H9 (cell line): ENCODE data around the gene MASP2. TPM values are rescaled to one million over a fixed set of nuclear protein-coding genes. Genes with fewer than 3 reads are reported as not detected.

Experiments used
- DNase-seq: peaks from one replicate; pipeline ENCODE4 v3.0.0-alpha.2; 2017
- H2AFZ ChIP-seq: one replicate; pipeline ENCODE4 v1.6.1; 2013; ENCODE audit warnings: mild to moderate bottlenecking, low read length, control low read depth, moderate library complexity
- H2AK5ac ChIP-seq: 2 replicates; pipeline ENCODE4 v1.6.1; 2013; ENCODE audit warnings: low read length, control low read depth, mixed read lengths; ENCODE audit not compliant: insufficient read length
- H2BK120ac ChIP-seq: one replicate; pipeline ENCODE4 v1.6.1; 2013; ENCODE audit warnings: low read depth, mild to moderate bottlenecking, low read length, control low read depth, inconsistent platforms; ENCODE audit not compliant: poor library complexity, severe bottlenecking
- H2BK12ac ChIP-seq: 2 replicates; pipeline ENCODE4 v1.6.1; 2013; ENCODE audit warnings: low read length, control low read depth, mixed read lengths, low read depth; ENCODE audit not compliant: insufficient read length
- H2BK15ac ChIP-seq: 2 replicates; pipeline ENCODE4 v1.6.1; 2013; ENCODE audit warnings: low read depth, low read length, control low read depth
- H2BK20ac ChIP-seq: one replicate; pipeline ENCODE4 v1.6.1; 2013; ENCODE audit warnings: low read depth, mild to moderate bottlenecking, low read length, control low read depth, inconsistent platforms; ENCODE audit not compliant: poor library complexity, severe bottlenecking
- H2BK5ac ChIP-seq: 2 replicates; pipeline ENCODE4 v1.6.1; 2013; ENCODE audit warnings: low read length, control low read depth, mixed read lengths; ENCODE audit not compliant: insufficient read length
- H3K14ac ChIP-seq: 2 replicates; pipeline ENCODE4 v1.6.1; 2013; ENCODE audit warnings: low read length, control low read depth; ENCODE audit not compliant: insufficient read depth
- H3K18ac ChIP-seq: 2 replicates; pipeline ENCODE4 v1.6.1; 2013; ENCODE audit warnings: low read depth, mild to moderate bottlenecking, mixed read lengths, low read length, control low read depth; ENCODE audit not compliant: insufficient read length
- H3K23ac ChIP-seq: 2 replicates; pipeline ENCODE4 v1.6.1; 2013; ENCODE audit warnings: low read length, control low read depth, mixed read lengths, low read depth; ENCODE audit not compliant: insufficient read length
- H3K23me2 ChIP-seq: 2 replicates; pipeline ENCODE4 v1.6.1; 2013; ENCODE audit warnings: low read depth, mild to moderate bottlenecking, mixed read lengths, low read length, control low read depth; ENCODE audit not compliant: insufficient read length, poor library complexity, severe bottlenecking
- H3K27ac ChIP-seq: 2 replicates; pipeline ENCODE4 v1.5.1; 2013; ENCODE audit warnings: low read length, control low read depth, mixed read lengths, low read depth; ENCODE audit not compliant: insufficient read length
- H3K27me3 ChIP-seq: 2 replicates; pipeline ENCODE4 v1.6.1; 2013; ENCODE audit warnings: low read length, control low read depth, inconsistent platforms; ENCODE audit not compliant: insufficient read depth
- H3K4ac ChIP-seq: 2 replicates; pipeline ENCODE4 v1.6.1; 2013; ENCODE audit warnings: low read depth, mild to moderate bottlenecking, control low read depth, inconsistent platforms, low read length, moderate library complexity
- H3K4me1 ChIP-seq: 2 replicates; pipeline ENCODE4 v1.6.1; 2013; ENCODE audit warnings: low read length, control low read depth, inconsistent platforms; ENCODE audit not compliant: insufficient read depth
- H3K4me2 ChIP-seq: 2 replicates; pipeline ENCODE4 v1.6.1; 2013; ENCODE audit warnings: low read length, control low read depth, mixed read lengths; ENCODE audit not compliant: insufficient read length, insufficient read depth
- H3K56ac ChIP-seq: 2 replicates; pipeline ENCODE4 v1.6.1; 2013; ENCODE audit warnings: low read depth, mild to moderate bottlenecking, mixed read lengths, low read length, control low read depth; ENCODE audit not compliant: insufficient read length
- H3K79me1 ChIP-seq: 2 replicates; pipeline ENCODE4 v1.6.1; 2013; ENCODE audit warnings: low read depth, mild to moderate bottlenecking, moderate library complexity, low read length, control low read depth, inconsistent platforms; ENCODE audit not compliant: insufficient read depth, poor library complexity, severe bottlenecking
- H3K79me2 ChIP-seq: 2 replicates; pipeline ENCODE4 v1.6.1; 2013; ENCODE audit warnings: low read length, control low read depth, inconsistent platforms; ENCODE audit not compliant: insufficient read depth
- H3K9ac ChIP-seq: 2 replicates; pipeline ENCODE4 v1.6.1; 2013; ENCODE audit warnings: low read length, control low read depth, mixed read lengths; ENCODE audit not compliant: insufficient read length; ENCODE audit errors: extremely low read depth
- H3K9me3 ChIP-seq: one replicate; pipeline ENCODE4 v1.6.1; 2013; ENCODE audit warnings: low read depth, low read length, inconsistent platforms; ENCODE audit not compliant: control insufficient read depth
- H3T11ph ChIP-seq: one replicate; pipeline ENCODE4 v1.6.1; 2013; ENCODE audit warnings: mild to moderate bottlenecking, low read length, control low read depth, inconsistent platforms
- H4K20me1 ChIP-seq: one replicate; pipeline ENCODE4 v1.6.1; 2013; ENCODE audit not compliant: control insufficient read depth, insufficient read length, insufficient read depth
- H4K5ac ChIP-seq: 2 replicates; pipeline ENCODE4 v1.6.1; 2013; ENCODE audit warnings: low read depth, mild to moderate bottlenecking, mixed read lengths, low read length, control low read depth; ENCODE audit not compliant: insufficient read length
- H4K8ac ChIP-seq: replicated peaks from 2 replicates; pipeline ENCODE4 v1.6.1; 2013; ENCODE audit warnings: low read length, control low read depth, mixed read lengths, low read depth; ENCODE audit not compliant: insufficient read length
- H4K91ac ChIP-seq: 2 replicates; pipeline ENCODE4 v1.6.1; 2013; ENCODE audit warnings: low read depth, mild to moderate bottlenecking, moderate library complexity, mixed read lengths, low read length, control low read depth; ENCODE audit not compliant: insufficient read length
- H3K27ac Mint-ChIP-seq, 3 experiments: 2 replicates in 2 of 3; 3 replicates in 1 of 3; pipeline ENCODE4 v1.8.0; 2020 to 2021; ENCODE audit warnings: mixed read lengths in 3 of 3, mild to moderate bottlenecking in 1 of 3, moderate library complexity in 1 of 3
- H3K27me3 Mint-ChIP-seq: 2 replicates; pipeline ENCODE4 v1.8.0; 2021; ENCODE audit warnings: low read depth, mild to moderate bottlenecking, moderate library complexity, mixed read lengths
- H3K36me3 Mint-ChIP-seq, 3 experiments: 2 replicates in 2 of 3; 3 replicates in 1 of 3; pipeline ENCODE4 v1.8.0; 2020 to 2021; ENCODE audit warnings: low read depth in 3 of 3, mixed read lengths in 3 of 3; ENCODE audit not compliant: insufficient read depth in 1 of 3
- H3K4me1 Mint-ChIP-seq, 2 experiments: 2 replicates each; pipeline ENCODE4 v1.8.0; 2020; ENCODE audit warnings: mixed read lengths in 2 of 2
- H3K4me3 Mint-ChIP-seq, 2 experiments: 2 replicates in 1 of 2; 3 replicates in 1 of 2; pipeline ENCODE4 v1.8.0; 2020 to 2021; ENCODE audit warnings: mild to moderate bottlenecking in 2 of 2, mixed read lengths in 2 of 2, moderate library complexity in 1 of 2
- H3K9me3 Mint-ChIP-seq, 2 experiments: 2 replicates in 1 of 2; 3 replicates in 1 of 2; pipeline ENCODE4 v1.8.0; 2020; ENCODE audit warnings: mild to moderate bottlenecking in 2 of 2, mixed read lengths in 2 of 2, moderate library complexity in 1 of 2
- WGBS: extraction: QIAGEN DNeasy Blood & Tissue Kit; methylation state at CpG from one replicate; pipeline ENCODE4 v1.1.7; 2013; ENCODE audit warnings: missing lambda C conversion rate, low lambda C conversion rate, mixed read lengths; ENCODE audit not compliant: insufficient read length; ENCODE audit errors: extremely low coverage; 5-methylcytosine and 5-hydroxymethylcytosine counted together
- total RNA-seq: library from RNA; stranded (reverse); gene quantifications from 2 replicates; pipeline ENCODE4 v1.2.1, GENCODE V29; 2021
- TF ChIP-seq, protein P1 (sequence below): fragments of 200-600 bp; sonication (generic); conservative IDR thresholded peaks from 3 replicates; pipeline ENCODE4 v1.8.0; 2021; ENCODE audit warnings: antibody characterized with exemption, mild to moderate bottlenecking

Gene MASP2
- total RNA-seq, 1 experiment from 2014 or later: 0.46 TPM

DNA sequence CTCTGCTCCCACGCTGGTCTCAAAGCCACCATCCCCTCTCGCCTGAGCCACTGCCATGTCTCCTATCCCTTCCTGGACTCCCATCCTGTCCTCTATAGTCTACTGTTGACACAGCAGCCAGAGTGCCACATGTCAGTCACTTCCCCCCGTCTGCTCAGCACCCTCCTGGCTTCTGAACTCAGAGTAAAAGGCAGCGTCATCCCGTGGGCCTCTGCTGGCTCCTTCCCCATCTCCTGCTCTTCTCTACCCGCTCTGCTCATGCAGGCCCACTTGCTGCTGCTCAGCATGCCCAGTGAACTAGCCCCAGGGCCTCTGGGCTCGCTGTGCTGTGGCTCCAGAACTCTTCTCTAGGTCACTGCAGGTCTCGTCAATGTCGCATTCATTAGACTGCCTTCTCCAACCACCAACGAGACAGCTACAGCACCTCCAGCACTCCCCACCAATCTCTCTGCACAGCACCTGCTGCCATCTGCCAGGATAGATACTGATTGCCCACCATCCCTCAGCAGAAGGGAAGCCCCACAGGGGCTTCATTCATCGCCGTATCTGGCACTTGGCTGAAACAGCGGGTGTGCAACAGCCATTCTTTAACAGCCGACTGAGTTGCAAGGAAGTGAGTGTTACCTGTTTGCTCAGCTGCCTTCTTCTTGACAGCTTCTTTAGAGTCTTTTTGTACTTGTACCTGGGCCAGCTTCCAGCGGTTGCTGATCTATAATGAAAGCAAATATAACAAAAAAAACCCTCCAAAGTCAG lies 24.6 kb upstream of the MASP2 start:
- Mint-ChIP-seq H3K9me3 (no peaks in the 10 kb centered on the region), H3K27me3 (no peaks in the 10 kb centered on the region), H3K4me3 (no peak overlapping the region), H3K36me3 (peaks cover 51 to 91% (median 84%) of the 10 kb centered on the region in 3 experiments), H3K27ac (peak overlapping the region in 1 of 3 experiments; percentile 54; a peak in 3 of 7 replicates), H3K4me1 (peaks cover 2 to 5% of the 10 kb centered on the region in 2 experiments; a peak in 1 of 4 replicates)
- Histone ChIP-seq H3K4me2 (no peak overlapping the region), H2BK5ac (no peak overlapping the region), H3K9me3 (no peaks in the 10 kb centered on the region), H3K79me2 (no peaks in the 10 kb centered on the region), H2BK120ac (no peak overlapping the region), H3T11ph (no peak overlapping the region), H2BK12ac (no peak overlapping the region), H2BK15ac (no peak overlapping the region), H4K91ac (no peak overlapping the region), H3K14ac (no peak overlapping the region), H3K27ac (no peak overlapping the region), H3K56ac (no peak overlapping the region), H3K4ac (no peak overlapping the region), H4K20me1 (no peaks in the 10 kb centered on the region), H2BK20ac (no peak overlapping the region), H3K23me2 (no peaks in the 10 kb centered on the region), H3K18ac (no peak overlapping the region), H3K27me3 (no peaks in the 10 kb centered on the region), H2AFZ (no peak overlapping the region), H4K5ac (peak overlapping the region; percentile 7), H3K4me1 (no peaks in the 10 kb centered on the region), H3K79me1 (no peaks in the 10 kb centered on the region), H3K9ac (no peak overlapping the region), H3K23ac (no peak overlapping the region), H2AK5ac (no peak overlapping the region), H4K8ac (no peak overlapping the region)
- no CpG with 5 or more reads among the region's 15 CpGs for WGBS
- TF ChIP-seq, protein P1, sequence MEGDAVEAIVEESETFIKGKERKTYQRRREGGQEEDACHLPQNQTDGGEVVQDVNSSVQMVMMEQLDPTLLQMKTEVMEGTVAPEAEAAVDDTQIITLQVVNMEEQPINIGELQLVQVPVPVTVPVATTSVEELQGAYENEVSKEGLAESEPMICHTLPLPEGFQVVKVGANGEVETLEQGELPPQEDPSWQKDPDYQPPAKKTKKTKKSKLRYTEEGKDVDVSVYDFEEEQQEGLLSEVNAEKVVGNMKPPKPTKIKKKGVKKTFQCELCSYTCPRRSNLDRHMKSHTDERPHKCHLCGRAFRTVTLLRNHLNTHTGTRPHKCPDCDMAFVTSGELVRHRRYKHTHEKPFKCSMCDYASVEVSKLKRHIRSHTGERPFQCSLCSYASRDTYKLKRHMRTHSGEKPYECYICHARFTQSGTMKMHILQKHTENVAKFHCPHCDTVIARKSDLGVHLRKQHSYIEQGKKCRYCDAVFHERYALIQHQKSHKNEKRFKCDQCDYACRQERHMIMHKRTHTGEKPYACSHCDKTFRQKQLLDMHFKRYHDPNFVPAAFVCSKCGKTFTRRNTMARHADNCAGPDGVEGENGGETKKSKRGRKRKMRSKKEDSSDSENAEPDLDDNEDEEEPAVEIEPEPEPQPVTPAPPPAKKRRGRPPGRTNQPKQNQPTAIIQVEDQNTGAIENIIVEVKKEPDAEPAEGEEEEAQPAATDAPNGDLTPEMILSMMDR: no peak
- DNase-seq: no peak
